ENCODE results near the gene GNAI3.
"Not testable (repeated sequence)": the region's sequence is repeated elsewhere in the genome, so short reads cannot be mapped to it uniquely, and the experiment has no call there.

Gene GNAI3

GRCh38 chr1:109639063-109639840, 90.8 kb downstream of the GNAI3 start:
- DNase-seq = no peak

- DNase-seq = no peak
Observed at GRCh38 chr1:109639841-109640184, 91.4 kb downstream of the GNAI3 start.

- peak; percentile 54 for DNase-seq
Observed at GRCh38 chr1:109640285-109640865, 92.0 kb downstream of the GNAI3 start.

GRCh38 chr1:109641078-109641740, 92.8 kb downstream of the GNAI3 start:
- no peak for DNase-seq

GRCh38 chr1:109641861-109642260, 93.4 kb downstream of the GNAI3 start:
- DNase-seq = no peak

GRCh38 chr1:109642626-109643025, 94.2 kb downstream of the GNAI3 start:
- no peak for DNase-seq

GRCh38 chr1:109643385-109644230, 95.2 kb downstream of the GNAI3 start:
- DNase-seq = peak; percentile 74

GRCh38 chr1:109644670-109645069, 96.3 kb downstream of the GNAI3 start:
- DNase-seq = no peak

- DNase-seq = no peak
Observed at GRCh38 chr1:109649491-109649914, 101.1 kb downstream of the GNAI3 start.

GRCh38 chr1:109650609-109651008, 102.2 kb downstream of the GNAI3 start:
- DNase-seq = no peak

GRCh38 chr1:109652402-109652801, 104.0 kb downstream of the GNAI3 start:
- no peak for DNase-seq

GRCh38 chr1:109653306-109653705, 104.9 kb downstream of the GNAI3 start:
- DNase-seq = no peak

GRCh38 chr1:109654519-109654918, 106.1 kb downstream of the GNAI3 start:
- no peak for DNase-seq

GRCh38 chr1:109655615-109656519, 107.5 kb downstream of the GNAI3 start, which contains the start of gene GSTM4:
TSS of gene GSTM4 (plus strand) at chr1:109656099. CDS start at chr1:109656390, 291 bp downstream.
- DNase-seq = peak; percentile 40

GRCh38 chr1:109657395-109657794, 109.0 kb downstream of the GNAI3 start:
- DNase-seq = no peak

- DNase-seq = no peak
Observed at GRCh38 chr1:109657970-109658369, 109.6 kb downstream of the GNAI3 start.

GRCh38 chr1:109658533-109659042, 110.2 kb downstream of the GNAI3 start:
- no peak for DNase-seq

GRCh38 chr1:109659145-109659544, 110.7 kb downstream of the GNAI3 start:
- peak; percentile 73 for DNase-seq

- peak; percentile 57 for DNase-seq
Observed at GRCh38 chr1:109659997-109660690, 111.7 kb downstream of the GNAI3 start.

- not testable (repeated sequence) for DNase-seq
Observed at GRCh38 chr1:109660691-109661026, 112.2 kb downstream of the GNAI3 start.

GRCh38 chr1:109661391-109661790, 113.0 kb downstream of the GNAI3 start:
- no peak for DNase-seq
